Hepatocyte (in vitro differentiated cells): ENCODE measurements around the gene ENPP7.

ENCODE experiments used
- EZH2 ChIP-seq: fragments of 200-600 bp; sonication (generic); IDR thresholded peaks from 2 replicates; pipeline ENCODE4 v1.6.1; 2016; ENCODE audit warnings: antibody characterized with exemption, mild to moderate bottlenecking, borderline replicate concordance
- EZH2phosphoT487 ChIP-seq: fragments of 200-600 bp; sonication (generic); IDR thresholded peaks from one replicate; pipeline ENCODE4 v1.6.1; 2018; ENCODE audit warnings: antibody characterized with exemption, mild to moderate bottlenecking, low read depth, moderate library complexity; ENCODE audit not compliant: unreplicated experiment, severe bottlenecking
- TF ChIP-seq, protein P1 (sequence below): fragments of 200-600 bp; sonication (generic); IDR thresholded peaks from 2 replicates; pipeline ENCODE4 v1.5.1; 2016; ENCODE audit warnings: antibody characterized with exemption, mild to moderate bottlenecking; ENCODE audit not compliant: poor library complexity

DNA sequence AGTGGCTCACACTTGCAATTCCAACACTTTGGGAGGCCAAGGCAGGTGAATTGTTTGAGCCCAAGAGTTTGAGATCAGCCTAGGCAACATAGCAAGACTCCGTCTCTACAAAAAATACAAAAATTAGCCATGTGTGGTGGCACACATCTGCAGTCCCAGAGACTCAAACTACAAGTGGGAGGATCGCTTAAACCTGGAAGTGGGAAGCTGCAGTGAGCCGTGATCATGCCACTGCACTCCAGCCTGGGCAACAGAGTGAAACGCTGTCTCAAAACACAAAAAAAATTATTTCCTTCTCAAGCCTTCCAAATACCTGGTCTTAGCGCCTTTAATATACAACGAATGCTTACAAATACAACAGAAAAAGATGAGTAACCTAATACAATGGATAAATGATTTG lies 27.5 kb downstream of the ENPP7 start:
- TF ChIP-seq, protein P1, sequence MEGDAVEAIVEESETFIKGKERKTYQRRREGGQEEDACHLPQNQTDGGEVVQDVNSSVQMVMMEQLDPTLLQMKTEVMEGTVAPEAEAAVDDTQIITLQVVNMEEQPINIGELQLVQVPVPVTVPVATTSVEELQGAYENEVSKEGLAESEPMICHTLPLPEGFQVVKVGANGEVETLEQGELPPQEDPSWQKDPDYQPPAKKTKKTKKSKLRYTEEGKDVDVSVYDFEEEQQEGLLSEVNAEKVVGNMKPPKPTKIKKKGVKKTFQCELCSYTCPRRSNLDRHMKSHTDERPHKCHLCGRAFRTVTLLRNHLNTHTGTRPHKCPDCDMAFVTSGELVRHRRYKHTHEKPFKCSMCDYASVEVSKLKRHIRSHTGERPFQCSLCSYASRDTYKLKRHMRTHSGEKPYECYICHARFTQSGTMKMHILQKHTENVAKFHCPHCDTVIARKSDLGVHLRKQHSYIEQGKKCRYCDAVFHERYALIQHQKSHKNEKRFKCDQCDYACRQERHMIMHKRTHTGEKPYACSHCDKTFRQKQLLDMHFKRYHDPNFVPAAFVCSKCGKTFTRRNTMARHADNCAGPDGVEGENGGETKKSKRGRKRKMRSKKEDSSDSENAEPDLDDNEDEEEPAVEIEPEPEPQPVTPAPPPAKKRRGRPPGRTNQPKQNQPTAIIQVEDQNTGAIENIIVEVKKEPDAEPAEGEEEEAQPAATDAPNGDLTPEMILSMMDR, result no peak
- TF ChIP-seq EZH2 (no peak), EZH2phosphoT487 (no peak)
